H9 (cell line): ENCODE data around the gene SERTAD2. TPM values are rescaled to one million over a fixed set of nuclear protein-coding genes. Genes with fewer than 3 reads are reported as not detected.

ENCODE experiments used
- DNase-seq: peaks from one replicate; pipeline ENCODE4 v3.0.0-alpha.2; 2017
- H2AFZ ChIP-seq: one replicate; pipeline ENCODE4 v1.6.1; 2013; ENCODE audit warnings: mild to moderate bottlenecking, low read length, control low read depth, moderate library complexity
- H2AK5ac ChIP-seq: 2 replicates; pipeline ENCODE4 v1.6.1; 2013; ENCODE audit warnings: low read length, control low read depth, mixed read lengths; ENCODE audit not compliant: insufficient read length
- H2BK120ac ChIP-seq: one replicate; pipeline ENCODE4 v1.6.1; 2013; ENCODE audit warnings: low read depth, mild to moderate bottlenecking, low read length, control low read depth, inconsistent platforms; ENCODE audit not compliant: poor library complexity, severe bottlenecking
- H2BK12ac ChIP-seq: 2 replicates; pipeline ENCODE4 v1.6.1; 2013; ENCODE audit warnings: low read length, control low read depth, mixed read lengths, low read depth; ENCODE audit not compliant: insufficient read length
- H2BK15ac ChIP-seq: 2 replicates; pipeline ENCODE4 v1.6.1; 2013; ENCODE audit warnings: low read depth, low read length, control low read depth
- H2BK20ac ChIP-seq: one replicate; pipeline ENCODE4 v1.6.1; 2013; ENCODE audit warnings: low read depth, mild to moderate bottlenecking, low read length, control low read depth, inconsistent platforms; ENCODE audit not compliant: poor library complexity, severe bottlenecking
- H2BK5ac ChIP-seq: 2 replicates; pipeline ENCODE4 v1.6.1; 2013; ENCODE audit warnings: low read length, control low read depth, mixed read lengths; ENCODE audit not compliant: insufficient read length
- H3K14ac ChIP-seq: 2 replicates; pipeline ENCODE4 v1.6.1; 2013; ENCODE audit warnings: low read length, control low read depth; ENCODE audit not compliant: insufficient read depth
- H3K18ac ChIP-seq: 2 replicates; pipeline ENCODE4 v1.6.1; 2013; ENCODE audit warnings: low read depth, mild to moderate bottlenecking, mixed read lengths, low read length, control low read depth; ENCODE audit not compliant: insufficient read length
- H3K23ac ChIP-seq: 2 replicates; pipeline ENCODE4 v1.6.1; 2013; ENCODE audit warnings: low read length, control low read depth, mixed read lengths, low read depth; ENCODE audit not compliant: insufficient read length
- H3K23me2 ChIP-seq: 2 replicates; pipeline ENCODE4 v1.6.1; 2013; ENCODE audit warnings: low read depth, mild to moderate bottlenecking, mixed read lengths, low read length, control low read depth; ENCODE audit not compliant: insufficient read length, poor library complexity, severe bottlenecking
- H3K27ac ChIP-seq: 2 replicates; pipeline ENCODE4 v1.5.1; 2013; ENCODE audit warnings: low read length, control low read depth, mixed read lengths, low read depth; ENCODE audit not compliant: insufficient read length
- H3K27me3 ChIP-seq: 2 replicates; pipeline ENCODE4 v1.6.1; 2013; ENCODE audit warnings: low read length, control low read depth, inconsistent platforms; ENCODE audit not compliant: insufficient read depth
- H3K4ac ChIP-seq: 2 replicates; pipeline ENCODE4 v1.6.1; 2013; ENCODE audit warnings: low read depth, mild to moderate bottlenecking, control low read depth, inconsistent platforms, low read length, moderate library complexity
- H3K4me1 ChIP-seq: 2 replicates; pipeline ENCODE4 v1.6.1; 2013; ENCODE audit warnings: low read length, control low read depth, inconsistent platforms; ENCODE audit not compliant: insufficient read depth
- H3K4me2 ChIP-seq: 2 replicates; pipeline ENCODE4 v1.6.1; 2013; ENCODE audit warnings: low read length, control low read depth, mixed read lengths; ENCODE audit not compliant: insufficient read length, insufficient read depth
- H3K56ac ChIP-seq: 2 replicates; pipeline ENCODE4 v1.6.1; 2013; ENCODE audit warnings: low read depth, mild to moderate bottlenecking, mixed read lengths, low read length, control low read depth; ENCODE audit not compliant: insufficient read length
- H3K79me1 ChIP-seq: 2 replicates; pipeline ENCODE4 v1.6.1; 2013; ENCODE audit warnings: low read depth, mild to moderate bottlenecking, moderate library complexity, low read length, control low read depth, inconsistent platforms; ENCODE audit not compliant: insufficient read depth, poor library complexity, severe bottlenecking
- H3K79me2 ChIP-seq: 2 replicates; pipeline ENCODE4 v1.6.1; 2013; ENCODE audit warnings: low read length, control low read depth, inconsistent platforms; ENCODE audit not compliant: insufficient read depth
- H3K9ac ChIP-seq: 2 replicates; pipeline ENCODE4 v1.6.1; 2013; ENCODE audit warnings: low read length, control low read depth, mixed read lengths; ENCODE audit not compliant: insufficient read length; ENCODE audit errors: extremely low read depth
- H3K9me3 ChIP-seq: one replicate; pipeline ENCODE4 v1.6.1; 2013; ENCODE audit warnings: low read depth, low read length, inconsistent platforms; ENCODE audit not compliant: control insufficient read depth
- H3T11ph ChIP-seq: one replicate; pipeline ENCODE4 v1.6.1; 2013; ENCODE audit warnings: mild to moderate bottlenecking, low read length, control low read depth, inconsistent platforms
- H4K20me1 ChIP-seq: one replicate; pipeline ENCODE4 v1.6.1; 2013; ENCODE audit not compliant: control insufficient read depth, insufficient read length, insufficient read depth
- H4K5ac ChIP-seq: 2 replicates; pipeline ENCODE4 v1.6.1; 2013; ENCODE audit warnings: low read depth, mild to moderate bottlenecking, mixed read lengths, low read length, control low read depth; ENCODE audit not compliant: insufficient read length
- H4K8ac ChIP-seq: replicated peaks from 2 replicates; pipeline ENCODE4 v1.6.1; 2013; ENCODE audit warnings: low read length, control low read depth, mixed read lengths, low read depth; ENCODE audit not compliant: insufficient read length
- H4K91ac ChIP-seq: 2 replicates; pipeline ENCODE4 v1.6.1; 2013; ENCODE audit warnings: low read depth, mild to moderate bottlenecking, moderate library complexity, mixed read lengths, low read length, control low read depth; ENCODE audit not compliant: insufficient read length
- H3K27ac Mint-ChIP-seq, 3 experiments: 2 replicates in 2 of 3; 3 replicates in 1 of 3; pipeline ENCODE4 v1.8.0; 2020 to 2021; ENCODE audit warnings: mixed read lengths in 3 of 3, mild to moderate bottlenecking in 1 of 3, moderate library complexity in 1 of 3
- H3K27me3 Mint-ChIP-seq: 2 replicates; pipeline ENCODE4 v1.8.0; 2021; ENCODE audit warnings: low read depth, mild to moderate bottlenecking, moderate library complexity, mixed read lengths
- H3K36me3 Mint-ChIP-seq, 3 experiments: 2 replicates in 2 of 3; 3 replicates in 1 of 3; pipeline ENCODE4 v1.8.0; 2020 to 2021; ENCODE audit warnings: low read depth in 3 of 3, mixed read lengths in 3 of 3; ENCODE audit not compliant: insufficient read depth in 1 of 3
- H3K4me1 Mint-ChIP-seq, 2 experiments: 2 replicates each; pipeline ENCODE4 v1.8.0; 2020; ENCODE audit warnings: mixed read lengths in 2 of 2
- H3K4me3 Mint-ChIP-seq, 2 experiments: 2 replicates in 1 of 2; 3 replicates in 1 of 2; pipeline ENCODE4 v1.8.0; 2020 to 2021; ENCODE audit warnings: mild to moderate bottlenecking in 2 of 2, mixed read lengths in 2 of 2, moderate library complexity in 1 of 2
- H3K9me3 Mint-ChIP-seq, 2 experiments: 2 replicates in 1 of 2; 3 replicates in 1 of 2; pipeline ENCODE4 v1.8.0; 2020; ENCODE audit warnings: mild to moderate bottlenecking in 2 of 2, mixed read lengths in 2 of 2, moderate library complexity in 1 of 2
- WGBS: extraction: QIAGEN DNeasy Blood & Tissue Kit; methylation state at CpG from one replicate; pipeline ENCODE4 v1.1.7; 2013; ENCODE audit warnings: missing lambda C conversion rate, low lambda C conversion rate, mixed read lengths; ENCODE audit not compliant: insufficient read length; ENCODE audit errors: extremely low coverage; 5-methylcytosine and 5-hydroxymethylcytosine counted together
- total RNA-seq: library from RNA; stranded (reverse); gene quantifications from 2 replicates; pipeline ENCODE4 v1.2.1, GENCODE V29; 2021
- TF ChIP-seq, protein P1 (sequence below): fragments of 200-600 bp; sonication (generic); conservative IDR thresholded peaks from 3 replicates; pipeline ENCODE4 v1.8.0; 2021; ENCODE audit warnings: antibody characterized with exemption, mild to moderate bottlenecking

Gene SERTAD2
- total RNA-seq, 1 experiment from 2014 or later = 3.5 TPM

DNA sequence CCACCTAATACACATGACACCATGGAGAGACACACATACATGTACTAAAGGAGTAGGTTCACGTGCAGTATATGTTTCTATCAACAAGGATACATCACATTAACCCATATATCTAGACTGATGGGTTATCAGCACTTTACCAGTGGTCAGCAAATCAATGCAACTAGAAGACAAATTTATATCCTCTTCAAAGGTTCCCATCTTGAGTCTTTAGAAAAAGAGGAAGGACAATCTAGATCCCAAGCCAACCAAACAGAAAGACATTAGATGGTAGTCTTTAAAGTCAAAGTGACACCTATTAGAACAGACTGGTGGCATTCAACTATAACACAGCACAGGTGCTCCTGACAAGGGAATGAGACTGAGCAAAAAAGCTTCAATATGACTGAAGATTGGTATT, 13.8 kb upstream of the SERTAD2 start:
- Histone ChIP-seq H3K27ac (no peak overlapping the region), H3T11ph (no peak overlapping the region), H3K79me2 (no peaks in the 10 kb centered on the region), H3K14ac (no peak overlapping the region), H3K9me3 (no peaks in the 10 kb centered on the region), H2BK120ac (no peak overlapping the region), H4K8ac (no peak overlapping the region), H3K23ac (no peak overlapping the region), H2AK5ac (no peak overlapping the region), H2BK5ac (no peak overlapping the region), H3K4me1 (no peaks in the 10 kb centered on the region; the same call in 1 of the 2 replicates), H3K4me2 (no peak overlapping the region), H2BK15ac (no peak overlapping the region), H3K56ac (no peak overlapping the region), H3K23me2 (no peaks in the 10 kb centered on the region), H4K91ac (no peak overlapping the region), H2AFZ (no peak overlapping the region), H3K79me1 (no peaks in the 10 kb centered on the region), H2BK12ac (no peak overlapping the region), H4K5ac (no peak overlapping the region), H3K27me3 (no peaks in the 10 kb centered on the region; the same call in 1 of the 2 replicates), H3K9ac (no peak overlapping the region), H3K4ac (no peak overlapping the region), H2BK20ac (no peak overlapping the region), H4K20me1 (no peaks in the 10 kb centered on the region), H3K18ac (no peak overlapping the region)
- no CpG with 5 or more reads among the region's 1 CpG for WGBS
- Mint-ChIP-seq H3K27me3 (peaks cover 11% of the 10 kb centered on the region), H3K36me3 (no peaks in the 10 kb centered on the region), H3K9me3 (no peaks in the 10 kb centered on the region), H3K4me3 (no peak overlapping the region), H3K27ac (no peak overlapping the region), H3K4me1 (peaks cover 11 to 13% of the 10 kb centered on the region in 2 experiments)
- no peak for DNase-seq
- TF ChIP-seq, protein P1, sequence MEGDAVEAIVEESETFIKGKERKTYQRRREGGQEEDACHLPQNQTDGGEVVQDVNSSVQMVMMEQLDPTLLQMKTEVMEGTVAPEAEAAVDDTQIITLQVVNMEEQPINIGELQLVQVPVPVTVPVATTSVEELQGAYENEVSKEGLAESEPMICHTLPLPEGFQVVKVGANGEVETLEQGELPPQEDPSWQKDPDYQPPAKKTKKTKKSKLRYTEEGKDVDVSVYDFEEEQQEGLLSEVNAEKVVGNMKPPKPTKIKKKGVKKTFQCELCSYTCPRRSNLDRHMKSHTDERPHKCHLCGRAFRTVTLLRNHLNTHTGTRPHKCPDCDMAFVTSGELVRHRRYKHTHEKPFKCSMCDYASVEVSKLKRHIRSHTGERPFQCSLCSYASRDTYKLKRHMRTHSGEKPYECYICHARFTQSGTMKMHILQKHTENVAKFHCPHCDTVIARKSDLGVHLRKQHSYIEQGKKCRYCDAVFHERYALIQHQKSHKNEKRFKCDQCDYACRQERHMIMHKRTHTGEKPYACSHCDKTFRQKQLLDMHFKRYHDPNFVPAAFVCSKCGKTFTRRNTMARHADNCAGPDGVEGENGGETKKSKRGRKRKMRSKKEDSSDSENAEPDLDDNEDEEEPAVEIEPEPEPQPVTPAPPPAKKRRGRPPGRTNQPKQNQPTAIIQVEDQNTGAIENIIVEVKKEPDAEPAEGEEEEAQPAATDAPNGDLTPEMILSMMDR = no peak
